CD14-positive monocyte (primary cell): ENCODE measurements around the gene SETD3. TPM values are rescaled to one million over a fixed set of nuclear protein-coding genes. Genes with fewer than 3 reads are reported as not detected.

Source experiments
- DNase-seq, 3 donors: peaks; one replicate each; pipeline ENCODE4 v3.0.0-alpha.2; 2011 to 2022
- H2AFZ ChIP-seq: 2 replicates; pipeline ENCODE4 v1.6.0; 2012; ENCODE audit warnings: mild to moderate bottlenecking, low read depth, low read length, inconsistent platforms; ENCODE audit not compliant: insufficient read depth, poor library complexity, severe bottlenecking
- H3K27ac ChIP-seq, 2 donors: 1 replicate in 1 of 2; 2 replicates in 1 of 2; pipeline ENCODE4 v1.5.1; 2012 to 2013; ENCODE audit warnings: low read length in 2 of 2, control low read depth in 1 of 2, inconsistent platforms in 1 of 2, low read depth in 1 of 2, mild to moderate bottlenecking in 1 of 2
- H3K27me3 ChIP-seq, 2 donors: one replicate each; pipeline versions ENCODE4 v1.6.0 to v1.6.1; 2011 to 2013; ENCODE audit warnings: low read length in 2 of 2; ENCODE audit not compliant: control insufficient read depth in 2 of 2, insufficient read depth in 2 of 2
- H3K36me3 ChIP-seq, 2 donors: replicated peaks in 1 of 2; 1 replicate in 1 of 2; 2 replicates in 1 of 2; pipeline versions ENCODE4 v1.5.1 to v1.6.1; 2012 to 2013; ENCODE audit warnings: low read length in 2 of 2, control low read depth in 1 of 2, inconsistent platforms in 1 of 2, mild to moderate bottlenecking in 1 of 2; ENCODE audit not compliant: insufficient read depth in 2 of 2, control insufficient read depth in 1 of 2
- H3K4me1 ChIP-seq, 2 donors: 1 replicate in 1 of 2; 2 replicates in 1 of 2; pipeline versions ENCODE4 v1.5.1 to v1.6.1; 2012 to 2013; ENCODE audit warnings: low read length in 2 of 2, control low read depth in 1 of 2, inconsistent platforms in 1 of 2, mild to moderate bottlenecking in 1 of 2, moderate library complexity in 1 of 2; ENCODE audit not compliant: insufficient read depth in 2 of 2, control insufficient read depth in 1 of 2
- H3K4me2 ChIP-seq: replicated peaks from 2 replicates; pipeline ENCODE3; 2012; ENCODE audit warnings: low read length, moderate library complexity, mild to moderate bottlenecking; ENCODE audit not compliant: poor library complexity, severe bottlenecking; ENCODE audit errors: extremely low read depth
- H3K4me3 ChIP-seq, 3 experiments: fragments of 200-600 bp in 1 of 3; sonication (generic) in 1 of 3; replicated peaks in 1 of 3; 1 replicate in 2 of 3; 2 replicates in 1 of 3; pipeline ENCODE4 v1.5.1; 2011 to 2013; ENCODE audit warnings: low read length in 3 of 3, mild to moderate bottlenecking in 3 of 3, control low read depth in 2 of 3, low read depth in 2 of 3, inconsistent platforms in 1 of 3, moderate library complexity in 1 of 3
- H3K79me2 ChIP-seq: 2 replicates; pipeline ENCODE4 v1.6.0; 2012; ENCODE audit warnings: mild to moderate bottlenecking, control low read depth, inconsistent platforms, low read length, moderate library complexity; ENCODE audit not compliant: insufficient read depth
- H3K9ac ChIP-seq: 2 replicates; pipeline ENCODE4 v1.6.0; 2017; ENCODE audit warnings: low read length, mild to moderate bottlenecking; ENCODE audit not compliant: insufficient read depth, poor library complexity, severe bottlenecking
- H3K9me3 ChIP-seq, 2 donors: replicated peaks in 1 of 2; 1 replicate in 1 of 2; 2 replicates in 1 of 2; pipeline versions ENCODE4 v1.5.1 to v1.6.1; 2012 to 2013; ENCODE audit warnings: low read length in 2 of 2, control low read depth in 1 of 2; ENCODE audit not compliant: control insufficient read depth in 1 of 2, insufficient read depth in 1 of 2
- H4K20me1 ChIP-seq: 2 replicates; pipeline ENCODE4 v1.6.0; 2012; ENCODE audit warnings: mild to moderate bottlenecking, low read length, control low read depth, moderate library complexity; ENCODE audit not compliant: insufficient read depth
- H3K27ac Mint-ChIP-seq, 7 donors: one replicate each; pipeline ENCODE4 v1.8.0; 2020; ENCODE audit warnings: mild to moderate bottlenecking in 7 of 7, mixed read lengths in 7 of 7, moderate library complexity in 6 of 7, inconsistent platforms in 2 of 7
- H3K27me3 Mint-ChIP-seq, 3 donors: one replicate each; pipeline ENCODE4 v1.8.0; 2021 to 2022; ENCODE audit warnings: low read depth in 3 of 3, mild to moderate bottlenecking in 3 of 3, mixed read lengths in 3 of 3, moderate library complexity in 3 of 3, inconsistent platforms in 1 of 3
- H3K36me3 Mint-ChIP-seq, 2 donors: one replicate each; pipeline ENCODE4 v1.8.0; 2020; ENCODE audit warnings: mixed read lengths in 2 of 2, inconsistent platforms in 1 of 2, mild to moderate bottlenecking in 1 of 2
- H3K4me1 Mint-ChIP-seq: one replicate; pipeline ENCODE4 v1.8.0; 2020; ENCODE audit warnings: mild to moderate bottlenecking, mixed read lengths
- H3K4me3 Mint-ChIP-seq, 2 donors: one replicate each; pipeline ENCODE4 v1.8.0; 2020; ENCODE audit warnings: mild to moderate bottlenecking in 2 of 2, mixed read lengths in 2 of 2, moderate library complexity in 1 of 2
- H3K9me3 Mint-ChIP-seq, 7 donors: one replicate each; pipeline ENCODE4 v1.8.0; 2020 to 2022; ENCODE audit warnings: mixed read lengths in 7 of 7, mild to moderate bottlenecking in 6 of 7, moderate library complexity in 6 of 7, inconsistent platforms in 2 of 7
- CTCF ChIP-seq: fragments of 200-600 bp; IDR thresholded peaks from one replicate; pipeline ENCODE4 v1.8.0; 2022; ENCODE audit warnings: antibody characterized with exemption, mild to moderate bottlenecking
- WGBS: methylation state at CpG from one replicate; pipeline ENCODE4 v1.1.5; 2013; ENCODE audit warnings: missing lambda C conversion rate; ENCODE audit not compliant: insufficient coverage; 5-methylcytosine and 5-hydroxymethylcytosine counted together
- intact Hi-C, 2 donors: fragments of 100-400 bp; cut with micrococcal nuclease; formaldehyde crosslinking; loops; one replicate each; pipeline versions ENCODE4 v1.15.0 to v1.15.1; 2023
- polyA plus RNA-seq, 3 donors: library from polyadenylated mRNA; depleted of rRNA in 1 of 3; unstranded in 2 of 3; stranded (reverse) in 1 of 3; fragments of 300-500 nt in 2 of 3; fragments of >200 nt in 1 of 3; fragmentation: Illumina TruSeq in 2 of 3; gene quantifications; 1 replicate in 2 of 3; 2 replicates in 1 of 3; pipeline ENCODE4 v1.2.3, GENCODE V29; 2012 to 2021

The SETD3 gene
- polyA plus RNA-seq, 3 donors = 22.9 to 39.5 (median 38.7) TPM

- Mint-ChIP-seq H3K27ac (peak overlapping the region in 4 of 7 donors; percentile 9 to 61 (median 31)), H3K36me3 (peaks cover 47 to 49% of the 10 kb centered on the region in 2 donors), H3K4me1 (no peaks in the 10 kb centered on the region), H3K27me3 (peaks cover 0 to 2% (median 0%) of the 10 kb centered on the region in 3 donors), H3K9me3 (no peaks in the 10 kb centered on the region), H3K4me3 (no peak overlapping the region)
- DNase-seq = no peak
- no peak overlapping the region for H2AFZ ChIP-seq
- intact Hi-C loops = no loop called here
- H3K79me2 ChIP-seq = no peaks in the 10 kb centered on the region
- no peaks in the 10 kb centered on the region for H3K9me3 ChIP-seq
- peaks cover 3% of the 10 kb centered on the region for H4K20me1 ChIP-seq
- no peaks in the 10 kb centered on the region for H3K27me3 ChIP-seq
- H3K27ac ChIP-seq = no peak overlapping the region
- H3K36me3 ChIP-seq = peaks cover 36 to 61% of the 10 kb centered on the region in 2 donors
- no peaks in the 10 kb centered on the region for H3K4me1 ChIP-seq
- WGBS = 92% methylated on average over 8 of the region's 9 CpGs
- H3K9ac ChIP-seq = no peak overlapping the region
- no peak for TF ChIP-seq CTCF
- no peak overlapping the region for H3K4me2 ChIP-seq
- H3K4me3 ChIP-seq = no peak overlapping the region
Measured at GRCh38 chr14:99394602-99395156, 86.0 kb downstream of the SETD3 start.

GRCh38 chr14:99393059-99393655, 87.5 kb downstream of the SETD3 start:
- intact Hi-C loops = no loop called here
- peak overlapping the region in 1 of 7 donors; percentile 42 for H3K27ac Mint-ChIP-seq
- peaks cover 3% of the 10 kb centered on the region for H3K4me1 Mint-ChIP-seq

More at GRCh38 chr14:99393059-99393655, 87.5 kb downstream of the SETD3 start:
- Histone ChIP-seq H3K79me2 (no peaks in the 10 kb centered on the region), H3K27ac (no peak overlapping the region), H4K20me1 (peaks cover 3% of the 10 kb centered on the region), H3K9ac (no peak overlapping the region), H3K27me3 (no peaks in the 10 kb centered on the region), H2AFZ (no peak overlapping the region), H3K4me3 (no peak overlapping the region), H3K9me3 (no peaks in the 10 kb centered on the region), H3K4me1 (no peaks in the 10 kb centered on the region), H3K4me2 (no peak overlapping the region), H3K36me3 (peaks cover 24 to 48% of the 10 kb centered on the region in 2 donors)
- peaks cover 0 to 4% (median 2%) of the 10 kb centered on the region in 3 donors for H3K27me3 Mint-ChIP-seq
- 87% methylated on average over 3 of the region's 12 CpGs for WGBS
- peak; percentile 71 for TF ChIP-seq CTCF
- H3K9me3 Mint-ChIP-seq = no peaks in the 10 kb centered on the region
- DNase-seq = no peak
- H3K36me3 Mint-ChIP-seq = peaks cover 34 to 37% of the 10 kb centered on the region in 2 donors
- H3K4me3 Mint-ChIP-seq = no peak overlapping the region
